Measurements from ENCODE around the gene MLLT10.

MLLT10 gene

GRCh38 chr10:21655236-21655635 lies 121.2 kb downstream of the MLLT10 start:
- no peak for DNase-seq

GRCh38 chr10:21655687-21656086 lies 121.7 kb downstream of the MLLT10 start:
- DNase-seq = no peak

- DNase-seq = no peak
These were observed 127.1 kb downstream of the MLLT10 start for GRCh38 chr10:21661087-21661486.

GRCh38 chr10:21661935-21662334 lies 127.9 kb downstream of the MLLT10 start:
- no peak for DNase-seq

GRCh38 chr10:21662635-21663034 lies 128.6 kb downstream of the MLLT10 start:
- DNase-seq = no peak

GRCh38 chr10:21668831-21669230 lies 134.8 kb downstream of the MLLT10 start:
- no peak for DNase-seq

- no peak for DNase-seq
These were observed 136.4 kb downstream of the MLLT10 start for GRCh38 chr10:21670391-21670790.

GRCh38 chr10:21673668-21674067 lies 139.6 kb downstream of the MLLT10 start:
- DNase-seq = no peak

- no peak for DNase-seq
These were observed 141.2 kb downstream of the MLLT10 start for GRCh38 chr10:21675157-21675796.

GRCh38 chr10:21677551-21677950 lies 143.5 kb downstream of the MLLT10 start:
- no peak for DNase-seq

GRCh38 chr10:21681156-21681555 lies 147.1 kb downstream of the MLLT10 start:
- DNase-seq = no peak

GRCh38 chr10:21687266-21688008 lies 153.4 kb downstream of the MLLT10 start:
- DNase-seq = no peak

- DNase-seq = no peak
These were observed 153.9 kb downstream of the MLLT10 start for GRCh38 chr10:21688009-21688332.

GRCh38 chr10:21688870-21689269 lies 154.8 kb downstream of the MLLT10 start:
- no peak for DNase-seq

GRCh38 chr10:21689881-21690280 lies 155.8 kb downstream of the MLLT10 start:
- no peak for DNase-seq

GRCh38 chr10:21692916-21693315 lies 158.9 kb downstream of the MLLT10 start:
- DNase-seq = no peak

- no peak for DNase-seq
These were observed 159.4 kb downstream of the MLLT10 start for GRCh38 chr10:21693418-21693817.

- no peak for DNase-seq
These were observed 160.6 kb downstream of the MLLT10 start for GRCh38 chr10:21694631-21695030.

GRCh38 chr10:21696302-21696701 lies 162.3 kb downstream of the MLLT10 start:
- DNase-seq = no peak

GRCh38 chr10:21699575-21699974 lies 165.5 kb downstream of the MLLT10 start:
- DNase-seq = no peak

GRCh38 chr10:21700474-21700873 lies 166.4 kb downstream of the MLLT10 start:
- DNase-seq = no peak

GRCh38 chr10:21702633-21703111 lies 168.6 kb downstream of the MLLT10 start:
- DNase-seq = no peak

- no peak for DNase-seq
These were observed 171.3 kb downstream of the MLLT10 start for GRCh38 chr10:21705142-21705827.

GRCh38 chr10:21705828-21706176 lies 171.8 kb downstream of the MLLT10 start:
- no peak for DNase-seq
